HG03108 (cell line): ENCODE data around the gene MAP4K3.
"Not testable (repeated sequence)": the region's sequence is repeated elsewhere in the genome, so short reads cannot be mapped to it uniquely, and the experiment has no call there.

Experiments
- ATAC-seq: cut with Tn5 transposase; IDR thresholded peaks from one replicate; pipeline ENCODE4 v1.9.1; 2021; ENCODE audit warnings: moderate library complexity; ENCODE audit not compliant: unreplicated experiment

The MAP4K3 gene

GRCh38 chr2:39375917-39376316 lies 61.2 kb downstream of the MAP4K3 start:
- ATAC-seq, result no peak

DNA sequence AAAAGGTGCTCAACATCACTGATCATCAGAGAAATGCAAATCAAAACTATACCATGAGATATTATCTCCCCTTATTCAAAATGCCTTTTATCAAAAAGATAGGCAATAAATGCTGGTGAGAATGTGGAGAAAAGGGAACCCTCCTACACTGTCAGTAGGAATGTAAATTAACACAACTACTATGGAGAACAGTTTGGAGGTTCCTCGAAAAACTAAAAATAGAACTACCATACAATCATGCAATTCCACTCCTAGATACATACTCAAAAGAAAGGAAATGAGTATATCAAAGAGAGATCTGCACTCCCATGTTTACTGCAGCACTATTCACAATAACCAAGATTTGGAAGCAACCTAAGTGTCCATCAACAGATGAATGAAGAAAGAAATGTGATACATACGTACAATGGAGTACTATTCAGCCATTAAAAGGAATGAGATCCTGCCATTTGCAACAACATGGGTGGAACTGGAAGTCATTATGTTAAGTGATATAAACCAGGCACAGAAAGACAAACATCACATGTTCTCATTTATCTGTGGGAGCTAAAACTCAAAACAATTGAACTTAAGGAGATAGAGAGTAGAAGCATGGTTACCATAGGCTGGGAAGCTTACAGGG lies 63.8 kb downstream of the MAP4K3 start:
- ATAC-seq, result no peak

- ATAC-seq, result no peak
These were observed 67.0 kb downstream of the MAP4K3 start for GRCh38 chr2:39370101-39370500.

DNA sequence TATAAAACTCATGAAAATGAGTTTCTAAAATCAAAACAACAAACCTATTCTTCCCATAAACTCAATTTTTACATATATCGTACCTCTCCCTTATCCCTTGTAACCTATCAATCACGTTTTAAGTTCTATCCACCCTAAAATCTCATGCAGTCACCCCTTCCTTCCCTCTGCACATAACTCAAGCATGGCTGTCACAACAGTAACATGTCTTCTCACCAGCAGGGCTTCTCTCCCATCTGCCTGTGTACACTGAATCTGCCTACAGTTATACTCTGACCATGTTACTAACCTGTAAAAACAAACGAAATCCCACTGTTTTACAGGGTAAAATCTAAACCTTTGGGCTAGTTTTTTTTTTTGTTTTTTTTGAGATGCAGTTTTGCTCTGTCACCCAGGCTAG lies 68.2 kb downstream of the MAP4K3 start:
- no peak for ATAC-seq

GRCh38 chr2:39368376-39368775 lies 68.7 kb downstream of the MAP4K3 start:
- ATAC-seq, result no peak

DNA sequence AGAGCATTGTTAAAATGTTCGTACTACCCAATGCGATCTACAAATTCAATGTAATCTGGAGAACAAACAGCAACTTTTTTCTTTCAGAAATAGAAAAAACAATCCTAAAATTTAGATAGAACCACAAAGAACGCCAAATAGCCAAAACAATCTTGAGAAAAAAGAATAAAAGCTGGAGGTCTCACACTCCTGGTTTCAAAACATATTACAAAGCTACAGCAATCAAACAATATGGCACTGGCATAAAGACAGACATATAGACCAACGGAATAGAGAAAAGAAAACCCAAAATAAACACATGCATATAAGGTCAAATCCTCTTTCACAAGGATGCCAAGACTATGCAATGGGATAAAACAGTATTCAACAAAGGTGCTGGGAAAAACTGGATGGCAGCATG lies 74.5 kb downstream of the MAP4K3 start:
- ATAC-seq, result no peak

- ATAC-seq, result no peak
These were observed 75.6 kb downstream of the MAP4K3 start for GRCh38 chr2:39361511-39361910.

DNA sequence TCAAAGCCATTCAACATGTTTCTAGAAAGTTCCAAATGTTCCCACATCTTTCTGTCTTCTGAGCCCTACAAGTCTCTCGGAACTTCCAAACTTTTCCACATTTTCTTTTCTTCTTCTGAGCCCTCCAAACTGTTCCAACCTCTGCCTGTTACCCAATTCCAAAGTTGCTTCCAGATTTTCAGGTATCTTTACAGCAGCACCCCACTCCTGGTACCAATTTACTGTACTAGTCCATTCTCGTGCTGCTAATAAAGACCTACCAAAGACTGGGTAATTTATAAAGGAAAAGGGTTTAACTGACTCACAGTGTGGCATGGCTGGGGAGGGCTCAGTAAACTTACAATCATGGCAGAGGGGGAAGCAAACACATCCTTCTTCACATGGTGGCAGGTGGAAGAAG lies 76.7 kb downstream of the MAP4K3 start:
- not testable (repeated sequence) for ATAC-seq

- no peak for ATAC-seq
These were observed 77.5 kb downstream of the MAP4K3 start for GRCh38 chr2:39359453-39360038.

DNA sequence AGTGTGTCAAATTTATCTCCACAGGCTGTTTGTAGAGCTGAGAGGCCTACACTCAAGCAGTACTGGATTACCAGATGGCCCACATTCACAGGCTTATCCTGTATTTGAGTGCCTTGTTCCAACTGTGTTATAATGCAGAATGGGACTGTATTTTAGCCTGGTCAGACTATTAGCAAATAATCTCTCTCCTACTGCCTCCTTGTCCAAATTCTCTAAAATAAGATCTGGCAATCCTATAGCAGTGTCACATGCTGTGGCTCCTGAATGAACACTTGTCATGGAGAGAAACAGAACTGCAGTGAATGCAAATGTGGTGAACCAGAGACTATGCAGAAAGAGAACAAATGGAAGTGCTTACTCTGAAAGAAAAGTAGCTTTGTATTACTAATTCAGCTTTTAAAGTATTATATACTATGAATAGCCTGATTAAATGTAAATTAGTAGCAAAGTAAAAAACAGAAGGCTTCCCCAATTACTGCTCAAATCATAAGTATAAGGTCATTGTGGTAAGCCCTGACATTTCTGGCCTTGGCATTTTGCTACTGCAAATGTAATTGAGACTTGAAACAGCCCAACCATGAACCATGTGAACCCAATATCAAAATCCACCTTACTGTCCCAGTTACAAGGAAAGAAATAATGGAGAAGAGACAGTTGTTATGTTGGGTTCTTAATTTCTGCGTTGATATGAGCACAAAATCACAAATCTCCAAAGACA lies 80.0 kb downstream of the MAP4K3 start:
- no peak for ATAC-seq

GRCh38 chr2:39350658-39351057 lies 86.4 kb downstream of the MAP4K3 start:
- ATAC-seq, result no peak

GRCh38 chr2:39338502-39338901 lies 98.6 kb downstream of the MAP4K3 start:
- ATAC-seq, result no peak

- no peak for ATAC-seq
These were observed 101.2 kb downstream of the MAP4K3 start for GRCh38 chr2:39335930-39336329.

DNA sequence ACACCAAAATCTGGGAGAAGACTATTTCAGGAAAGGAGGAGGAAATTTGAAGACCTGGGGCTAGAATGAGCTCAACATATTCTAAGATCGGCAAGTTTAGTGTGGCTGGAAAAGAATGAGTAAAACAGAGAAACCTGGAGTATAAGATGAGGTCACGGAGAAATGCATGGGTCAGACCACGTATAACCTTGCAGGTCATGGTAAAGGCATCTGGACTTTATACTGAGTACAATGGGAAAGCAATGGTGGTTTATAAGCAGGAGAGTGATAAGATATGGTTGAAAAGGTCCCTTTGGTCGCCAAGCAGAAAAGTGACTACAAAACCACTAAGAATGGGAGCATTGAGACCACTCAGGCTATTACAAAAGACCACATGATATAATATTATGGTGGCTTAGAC lies 102.1 kb downstream of the MAP4K3 start:
- ATAC-seq, result no peak

- no peak for ATAC-seq
These were observed 102.6 kb downstream of the MAP4K3 start for GRCh38 chr2:39334529-39334928.

DNA sequence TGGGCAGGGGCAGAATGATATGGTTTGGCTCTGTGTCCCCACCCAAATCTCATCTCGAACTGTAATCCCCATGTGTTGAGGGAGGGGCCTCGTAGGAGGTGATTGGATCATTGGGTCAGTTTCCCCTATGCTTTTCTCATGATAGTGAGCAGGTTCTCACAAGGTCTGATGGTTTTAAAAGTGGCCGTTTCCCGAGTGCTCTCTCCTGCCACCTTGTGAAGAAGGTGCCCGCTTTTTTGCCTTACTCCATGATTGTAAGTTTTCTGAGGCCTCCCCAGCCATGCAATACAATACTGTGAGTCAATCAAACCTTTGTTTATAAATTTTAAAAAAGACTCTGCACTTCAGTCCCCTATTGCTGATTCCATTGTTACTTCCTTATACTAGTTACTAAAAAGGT lies 110.4 kb downstream of the MAP4K3 start:
- no peak for ATAC-seq

- no peak for ATAC-seq
These were observed 111.1 kb downstream of the MAP4K3 start for GRCh38 chr2:39325966-39326365.

DNA sequence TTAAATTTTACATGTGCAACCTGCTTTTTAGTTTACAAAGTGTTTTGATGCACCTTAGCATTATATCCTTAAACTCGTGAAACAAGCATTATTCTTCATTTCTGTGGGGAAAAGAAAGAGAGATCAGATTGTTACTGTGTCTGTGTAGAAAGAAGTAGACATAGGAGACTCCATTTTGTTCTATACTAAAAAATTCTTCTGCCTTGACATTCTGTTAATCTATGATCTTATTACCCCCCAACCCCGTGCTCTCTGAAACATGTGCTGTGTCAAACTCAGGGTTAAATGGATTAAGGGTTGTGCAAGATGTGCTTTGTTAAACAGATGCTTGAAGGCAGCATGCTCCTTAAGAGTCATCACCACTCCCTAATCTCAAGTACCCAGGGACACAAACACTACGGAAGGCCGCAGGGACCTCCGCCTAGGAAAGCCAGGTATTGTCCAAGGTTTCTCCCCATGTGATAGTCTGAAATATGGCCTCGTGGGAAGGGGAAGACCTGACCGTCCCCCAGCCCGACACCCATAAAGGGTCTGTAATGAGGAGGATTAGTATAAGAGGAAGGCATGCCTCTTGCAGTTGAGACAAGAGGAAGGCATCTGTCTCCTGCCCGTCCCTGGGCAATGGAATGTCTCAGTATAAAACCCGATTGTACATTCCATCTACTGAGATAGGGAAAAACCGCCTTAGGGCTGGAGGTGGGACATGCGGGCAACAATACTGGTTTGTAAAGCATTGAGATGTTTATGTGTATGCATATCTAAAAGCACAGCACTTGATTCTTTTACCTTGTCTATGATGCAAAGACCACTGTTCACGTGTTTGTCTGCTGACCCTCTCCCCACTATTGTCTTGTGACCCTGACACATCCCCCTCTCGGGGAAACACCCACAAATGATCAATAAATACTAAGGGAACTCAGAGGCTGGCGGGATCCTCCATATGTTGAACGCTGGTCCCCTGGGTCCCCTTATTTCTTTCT lies 115.7 kb downstream of the MAP4K3 start:
- not testable (repeated sequence) for ATAC-seq

DNA sequence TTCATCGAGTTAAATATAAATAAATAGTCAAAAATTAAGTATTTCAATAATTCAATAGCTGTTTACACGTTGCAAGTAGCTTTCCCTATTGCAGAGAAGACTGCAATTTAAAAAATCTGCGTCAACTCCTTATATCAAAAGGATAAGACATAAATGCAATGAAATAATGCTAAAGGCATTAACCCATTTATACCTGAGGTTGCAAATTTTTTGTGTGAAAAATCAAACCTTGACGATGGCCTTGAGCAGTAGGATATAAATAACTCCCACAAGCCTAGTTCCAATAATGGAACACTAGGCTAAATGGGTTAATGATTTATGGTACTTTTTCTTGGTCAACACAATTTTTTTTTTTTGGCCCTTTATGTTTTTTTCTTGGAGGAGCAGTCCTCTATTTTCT lies 116.9 kb downstream of the MAP4K3 start:
- no peak for ATAC-seq

- ATAC-seq, result no peak
These were observed 123.5 kb downstream of the MAP4K3 start for GRCh38 chr2:39313575-39313974.

DNA sequence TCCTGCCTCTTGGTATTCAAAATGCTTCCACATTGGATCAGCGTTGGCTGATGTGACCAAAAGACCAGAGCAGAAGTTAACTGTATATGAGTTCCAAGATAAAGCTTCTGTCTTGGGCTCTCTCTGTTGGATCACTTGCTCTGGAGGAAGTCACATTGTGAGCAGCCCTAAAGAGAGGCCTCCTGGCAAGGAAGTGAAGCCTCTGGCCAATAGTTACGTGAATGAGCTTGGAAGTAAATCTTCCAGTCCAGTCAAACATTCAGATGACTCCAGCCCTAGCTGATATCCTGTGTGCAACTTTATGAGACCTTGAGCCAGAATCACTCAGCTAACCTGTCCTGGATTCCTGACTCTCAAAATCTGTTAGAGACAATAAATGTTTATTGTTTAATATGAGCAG lies 125.6 kb downstream of the MAP4K3 start:
- ATAC-seq, result no peak
